IMR-90 (cell line): ENCODE results near the gene EEF1E1.

ENCODE experiments used
- CHD1 ChIP-seq: IDR thresholded peaks from 2 replicates; pipeline ENCODE4 v1.6.1; 2012; ENCODE audit warnings: low read depth, low read length, improper control_type of control experiment
- MAZ ChIP-seq: IDR thresholded peaks from 2 replicates; pipeline ENCODE4 v1.6.1; 2012; ENCODE audit warnings: low read depth, mild to moderate bottlenecking, low read length, improper control_type of control experiment, moderate library complexity, borderline replicate concordance
- TF ChIP-seq, protein P1 (sequence below): conservative IDR thresholded peaks from 2 replicates; pipeline ENCODE4 v1.5.1; 2012; ENCODE audit warnings: mild to moderate bottlenecking, low read depth, low read length, improper control_type of control experiment

DNA sequence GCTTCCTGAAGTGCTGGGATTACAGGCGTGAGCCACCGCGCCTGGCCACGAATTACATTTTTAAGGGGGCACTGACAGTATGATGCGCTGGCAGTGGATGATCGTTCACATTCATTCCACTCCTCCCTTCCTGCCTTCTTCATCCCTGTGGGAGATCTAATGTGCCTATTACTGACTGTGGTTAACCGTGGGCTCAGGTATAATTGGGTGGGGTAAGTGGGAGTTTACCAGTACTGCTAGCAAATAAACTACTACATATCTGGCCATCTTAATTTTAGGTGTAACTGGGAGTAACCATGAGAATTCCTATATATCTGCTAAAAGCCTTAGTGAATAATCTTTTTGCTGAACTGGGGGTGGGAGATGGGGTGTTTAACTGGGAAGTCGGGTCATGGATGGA lies 31.6 kb downstream of the EEF1E1 start:
- TF ChIP-seq, protein P1, sequence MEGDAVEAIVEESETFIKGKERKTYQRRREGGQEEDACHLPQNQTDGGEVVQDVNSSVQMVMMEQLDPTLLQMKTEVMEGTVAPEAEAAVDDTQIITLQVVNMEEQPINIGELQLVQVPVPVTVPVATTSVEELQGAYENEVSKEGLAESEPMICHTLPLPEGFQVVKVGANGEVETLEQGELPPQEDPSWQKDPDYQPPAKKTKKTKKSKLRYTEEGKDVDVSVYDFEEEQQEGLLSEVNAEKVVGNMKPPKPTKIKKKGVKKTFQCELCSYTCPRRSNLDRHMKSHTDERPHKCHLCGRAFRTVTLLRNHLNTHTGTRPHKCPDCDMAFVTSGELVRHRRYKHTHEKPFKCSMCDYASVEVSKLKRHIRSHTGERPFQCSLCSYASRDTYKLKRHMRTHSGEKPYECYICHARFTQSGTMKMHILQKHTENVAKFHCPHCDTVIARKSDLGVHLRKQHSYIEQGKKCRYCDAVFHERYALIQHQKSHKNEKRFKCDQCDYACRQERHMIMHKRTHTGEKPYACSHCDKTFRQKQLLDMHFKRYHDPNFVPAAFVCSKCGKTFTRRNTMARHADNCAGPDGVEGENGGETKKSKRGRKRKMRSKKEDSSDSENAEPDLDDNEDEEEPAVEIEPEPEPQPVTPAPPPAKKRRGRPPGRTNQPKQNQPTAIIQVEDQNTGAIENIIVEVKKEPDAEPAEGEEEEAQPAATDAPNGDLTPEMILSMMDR, result no peak
- TF ChIP-seq CHD1, result no peak
- TF ChIP-seq MAZ, result no peak
